Measurements from ENCODE around the gene KLHL24.
"Not testable (repeated sequence)": the region's sequence is repeated elsewhere in the genome, so short reads cannot be mapped to it uniquely, and the experiment has no call there.

GRCh38 chr3:183703892-183704291, 68.5 kb downstream of the KLHL24 start:
- not testable (repeated sequence) for TF ChIP-seq POLR2A (IDR thresholded peaks at IDR 0.05; ENCODE audit: low read length); GATA1 (IDR thresholded peaks at IDR 0.05; ENCODE audit: low read depth, low read length)
